H1 (cell line): ENCODE measurements around the gene PRR14L. TPM values are rescaled to one million over a fixed set of nuclear protein-coding genes. Genes with fewer than 3 reads are reported as not detected.

ENCODE experiments used
- CTCF ChIA-PET: fragments of 300-600 bp; sonication (Branson Sonifier 250); formaldehyde crosslinking; loops from one replicate; lab custom pipeline; 2021; ENCODE audit not compliant: partially characterized antibody; lab: Charles Lee
- POLR2A ChIA-PET: fragments of 300-600 bp; sonication (Branson Sonifier 250); formaldehyde crosslinking; loops from one replicate; lab custom pipeline; 2021; ENCODE audit warnings: inconsistent platforms; ENCODE audit not compliant: partially characterized antibody; lab: Charles Lee
- DNase-seq, 2 experiments: peaks; one replicate each; pipeline versions ENCODE4 v3.0.0 to v3.0.0-alpha.2; 2010 to 2022; ENCODE audit warnings: low spot score in 2 of 2, low read depth in 1 of 2, mixed read lengths in 1 of 2
- FAIRE-seq: peaks from 2 replicates; lab custom pipeline; 2011; peaks lifted over from hg19 to GRCh38; lab: Jason Lieb, UNC
- H2AFZ ChIP-seq: 2 replicates; pipeline ENCODE4 v1.8.1; 2012; ENCODE audit warnings: low read length, inconsistent platforms
- H2AK5ac ChIP-seq: 2 replicates; pipeline ENCODE4 v1.6.1; 2013; ENCODE audit warnings: low read depth, low read length
- H2BK120ac ChIP-seq: replicated peaks from 2 replicates; pipeline ENCODE3; 2013; ENCODE audit warnings: low read depth, low read length, inconsistent platforms
- H2BK12ac ChIP-seq: 2 replicates; pipeline ENCODE4 v1.6.1; 2013; ENCODE audit warnings: low read depth, low read length
- H2BK15ac ChIP-seq: 2 replicates; pipeline ENCODE4 v1.6.1; 2013; ENCODE audit warnings: low read length
- H2BK20ac ChIP-seq: 2 replicates; pipeline ENCODE4 v1.6.1; 2013; ENCODE audit warnings: low read length
- H2BK5ac ChIP-seq: 2 replicates; pipeline ENCODE4 v1.6.1; 2013; ENCODE audit warnings: low read depth, low read length
- H3K14ac ChIP-seq: 2 replicates; pipeline ENCODE4 v1.6.1; 2013; ENCODE audit warnings: inconsistent platforms; ENCODE audit not compliant: insufficient read length
- H3K18ac ChIP-seq: 2 replicates; pipeline ENCODE4 v1.6.1; 2013; ENCODE audit warnings: low read length; ENCODE audit errors: extremely low read depth
- H3K23ac ChIP-seq: 2 replicates; pipeline ENCODE4 v1.6.1; 2013; ENCODE audit warnings: inconsistent platforms; ENCODE audit not compliant: insufficient read length
- H3K23me2 ChIP-seq: 2 replicates; pipeline ENCODE4 v1.6.1; 2013; ENCODE audit warnings: low read depth, low read length
- H3K27ac ChIP-seq: 2 replicates; pipeline ENCODE4 v1.6.1; 2011; ENCODE audit warnings: low read depth, low read length, inconsistent platforms
- H3K27me3 ChIP-seq, 4 experiments: replicated peaks in 1 of 4; 1 replicate in 1 of 4; 2 replicates in 3 of 4; pipeline versions ENCODE4 v1.6.1 to v1.8.1; 2011 to 2013; ENCODE audit warnings: low read length in 3 of 4, mild to moderate bottlenecking in 3 of 4, inconsistent platforms in 2 of 4, mixed read lengths in 2 of 4, moderate library complexity in 1 of 4; ENCODE audit not compliant: control insufficient read depth in 3 of 4, insufficient read depth in 3 of 4; ENCODE audit errors: extremely low read depth in 1 of 4
- H3K36me3 ChIP-seq, 4 experiments: 2 replicates each; pipeline versions ENCODE4 v1.6.1 to v1.8.1; 2011 to 2013; ENCODE audit warnings: mild to moderate bottlenecking in 4 of 4, low read length in 3 of 4, moderate library complexity in 2 of 4, control low read depth in 1 of 4, inconsistent platforms in 1 of 4; ENCODE audit not compliant: insufficient read depth in 4 of 4, control insufficient read depth in 2 of 4
- H3K4ac ChIP-seq: replicated peaks from 2 replicates; pipeline ENCODE3; 2013; ENCODE audit warnings: low read length, low read depth, mixed read lengths, inconsistent platforms; ENCODE audit not compliant: insufficient read length
- H3K4me1 ChIP-seq, 4 experiments: replicated peaks in 1 of 4; 1 replicate in 1 of 4; 2 replicates in 3 of 4; pipeline versions ENCODE4 v1.6.1 to v1.8.1; 2011 to 2013; ENCODE audit warnings: low read length in 3 of 4, inconsistent platforms in 2 of 4, mixed read lengths in 1 of 4; ENCODE audit not compliant: insufficient read depth in 4 of 4, control insufficient read depth in 3 of 4
- H3K4me2 ChIP-seq, 2 experiments: 2 replicates each; pipeline versions ENCODE4 v1.6.1 to v1.8.1; 2011 to 2013; ENCODE audit warnings: low read depth in 2 of 2, low read length in 2 of 2, control low read depth in 1 of 2, inconsistent platforms in 1 of 2, mild to moderate bottlenecking in 1 of 2; ENCODE audit not compliant: insufficient read depth in 1 of 2
- H3K4me3 ChIP-seq, 4 experiments: fragments of 200-600, 300-600 bp in 1 of 4; sonication (generic), shearing (Covaris generic), sonication (Bioruptor Twin) in 1 of 4; 2 replicates each; pipeline versions ENCODE4 v1.5.1 to v1.8.1; 2011 to 2016; ENCODE audit warnings: low read length in 4 of 4, low read depth in 3 of 4, control low read depth in 2 of 4, inconsistent platforms in 2 of 4, mild to moderate bottlenecking in 2 of 4, mixed read lengths in 1 of 4, moderate library complexity in 1 of 4; ENCODE audit not compliant: insufficient read depth in 2 of 4; ENCODE audit errors: extremely low read depth in 1 of 4
- H3K56ac ChIP-seq: replicated peaks from 2 replicates; pipeline ENCODE3; 2013; ENCODE audit warnings: low read depth, mild to moderate bottlenecking, mixed read lengths, low read length, inconsistent platforms; ENCODE audit not compliant: insufficient read length
- H3K79me1 ChIP-seq: 2 replicates; pipeline ENCODE4 v1.6.1; 2013; ENCODE audit warnings: low read depth, low read length, control low read depth
- H3K79me2 ChIP-seq, 2 experiments: 2 replicates each; pipeline versions ENCODE4 v1.6.1 to v1.8.1; 2012 to 2013; ENCODE audit warnings: low read length in 2 of 2, mild to moderate bottlenecking in 2 of 2, inconsistent platforms in 1 of 2; ENCODE audit not compliant: insufficient read depth in 2 of 2, control insufficient read depth in 1 of 2
- H3K9ac ChIP-seq, 4 experiments: replicated peaks in 1 of 4; 1 replicate in 1 of 4; 2 replicates in 3 of 4; pipeline versions ENCODE4 v1.6.1 to v1.8.1; 2011 to 2013; ENCODE audit warnings: low read depth in 3 of 4, low read length in 3 of 4, control low read depth in 2 of 4, mild to moderate bottlenecking in 2 of 4, moderate library complexity in 2 of 4, inconsistent platforms in 1 of 4; ENCODE audit errors: extremely low read depth in 1 of 4
- H3K9me3 ChIP-seq, 2 experiments: 2 replicates each; pipeline versions ENCODE4 v1.6.1 to v1.8.1; 2012 to 2013; ENCODE audit warnings: mild to moderate bottlenecking in 2 of 2, moderate library complexity in 2 of 2, control low read depth in 1 of 2, inconsistent platforms in 1 of 2, low read depth in 1 of 2, low read length in 1 of 2, mixed read lengths in 1 of 2; ENCODE audit not compliant: insufficient read depth in 2 of 2
- H4K20me1 ChIP-seq, 2 experiments: replicated peaks in 1 of 2; 2 replicates each; pipeline versions ENCODE3 to v1.8.1; 2011 to 2013; ENCODE audit warnings: inconsistent platforms in 2 of 2, low read length in 2 of 2, mild to moderate bottlenecking in 1 of 2; ENCODE audit not compliant: insufficient read depth in 2 of 2, control insufficient read depth in 1 of 2
- H4K5ac ChIP-seq: 2 replicates; pipeline ENCODE4 v1.6.1; 2013; ENCODE audit warnings: low read length, low read depth, mixed read lengths, inconsistent platforms; ENCODE audit not compliant: insufficient read length
- H4K8ac ChIP-seq: 2 replicates; pipeline ENCODE4 v1.8.0; 2013; ENCODE audit warnings: mild to moderate bottlenecking, moderate library complexity, low read length, inconsistent platforms; ENCODE audit not compliant: insufficient read depth; ENCODE audit errors: extremely low read depth
- H4K91ac ChIP-seq: replicated peaks from 2 replicates; pipeline ENCODE3; 2013; ENCODE audit warnings: low read length, mixed read lengths, inconsistent platforms; ENCODE audit not compliant: insufficient read length
- BACH1 ChIP-seq: IDR thresholded peaks from 2 replicates; pipeline ENCODE4 v1.6.1; 2012; ENCODE audit warnings: low read length, improper control_type of control experiment
- CTCF ChIP-seq, 3 experiments: IDR thresholded peaks; 1 replicate in 2 of 3; 2 replicates in 1 of 3; pipeline versions ENCODE4 v1.5.1 to v1.6.1; 2011; ENCODE audit warnings: low read length in 3 of 3, mild to moderate bottlenecking in 3 of 3, inconsistent platforms in 2 of 3, low read depth in 1 of 3, moderate library complexity in 1 of 3; ENCODE audit not compliant: insufficient read depth in 1 of 3; ENCODE audit errors: control extremely low read depth in 1 of 3
- EP300 ChIP-seq, 2 experiments: IDR thresholded peaks; 1 replicate in 1 of 2; 2 replicates in 1 of 2; pipeline ENCODE4 v1.6.1; 2011 to 2012; ENCODE audit warnings: low read depth in 2 of 2, low read length in 2 of 2, mild to moderate bottlenecking in 2 of 2, borderline replicate concordance in 1 of 2, inconsistent platforms in 1 of 2, moderate library complexity in 1 of 2
- GABPA ChIP-seq: IDR thresholded peaks from 2 replicates; pipeline ENCODE4 v1.6.1; 2011; ENCODE audit warnings: mild to moderate bottlenecking, low read length, moderate library complexity, borderline replicate concordance; ENCODE audit not compliant: insufficient read depth
- JUND ChIP-seq: IDR thresholded peaks from 2 replicates; pipeline ENCODE4 v1.6.1; 2011; ENCODE audit warnings: mild to moderate bottlenecking, improper control_type of control experiment, low read length
- RBBP5 ChIP-seq: IDR thresholded peaks from 2 replicates; pipeline ENCODE4 v1.7.1; 2012; ENCODE audit warnings: low read depth, mild to moderate bottlenecking, inconsistent platforms, low read length, moderate library complexity, borderline replicate concordance
- RNF2 ChIP-seq: fragments of 200-900, 300-1000 bp; sonication (generic); IDR thresholded peaks from 2 replicates; pipeline ENCODE4 v1.7.1; 2016; ENCODE audit warnings: borderline replicate concordance, low read depth, mild to moderate bottlenecking, antibody characterized with exemption, low read length; ENCODE audit not compliant: poor library complexity, severe bottlenecking; ENCODE audit errors: missing control alignments
- SIX5 ChIP-seq: IDR thresholded peaks from 2 replicates; pipeline ENCODE4 v1.6.1; 2011; ENCODE audit warnings: mild to moderate bottlenecking, low read depth, low read length
- SP4 ChIP-seq: IDR thresholded peaks from 2 replicates; pipeline ENCODE4 v1.6.1; 2012; ENCODE audit warnings: low read length, inconsistent platforms
- TBP ChIP-seq: IDR thresholded peaks from 2 replicates; pipeline ENCODE4 v1.6.1; 2011; ENCODE audit warnings: low read depth, low read length, improper control_type of control experiment
- WGBS, 2 experiments: shearing (Covaris generic) in 1 of 2; methylation state at CpG; one replicate each; pipeline versions ENCODE4 v1.1.6 to v1.1.7; 2013 to 2015; ENCODE audit warnings: low lambda C conversion rate in 2 of 2, mixed read lengths in 2 of 2, inconsistent platforms in 1 of 2, low coverage in 1 of 2, missing lambda C conversion rate in 1 of 2; ENCODE audit not compliant: insufficient replicate concordance in 2 of 2, insufficient coverage in 1 of 2, insufficient read length in 1 of 2; ENCODE audit errors: extremely low coverage in 1 of 2, missing lambda C conversion rate in 1 of 2; 5-methylcytosine and 5-hydroxymethylcytosine counted together
- polyA plus RNA-seq, 7 experiments: library from polyadenylated mRNA; depleted of rRNA in 3 of 7; stranded (reverse) in 5 of 7; unstranded in 2 of 7; fragments of >200 nt in 5 of 7; fragments of 200-250 nt in 2 of 7; gene quantifications; 1 replicate in 5 of 7; 2 replicates in 1 of 7; 4 replicates in 1 of 7; pipeline versions ENCODE4 v1.2.1 to v1.2.3, GENCODE V29; 2011 to 2013; ENCODE audit warnings: missing spikeins in 2 of 7, mixed read lengths in 2 of 7
- total RNA-seq: library from RNA; stranded (reverse); fragmentation: NEBNext Ultra II Directional; extraction: Animal tissue kit (Norgen Biotek cat#: 25700); gene quantifications from 2 replicates; pipeline ENCODE4 v1.2.1, GENCODE V29; 2021

The PRR14L gene
- total and polyA plus RNA-seq, 2 of the 8 experiments (the other 6 are each of a cell fraction or from before 2014, with no cell fraction given): 26.5 to 98.6 TPM

- peaks cover 0 to 25% of the 10 kb centered on the region in 2 experiments; a peak in 2 of 4 replicates for H3K79me2 ChIP-seq
- no peak overlapping the region for H4K5ac ChIP-seq
- H4K8ac ChIP-seq: no peak overlapping the region
- no peak overlapping the region for H2BK15ac ChIP-seq
- H3K9ac ChIP-seq: no peak overlapping the region
- H3K36me3 ChIP-seq: peaks cover 3 to 25% (median 5%) of the 10 kb centered on the region in 4 experiments; a peak in 5 of 8 replicates
- H3K56ac ChIP-seq: no peak overlapping the region
- no peaks in the 10 kb centered on the region for H3K23me2 ChIP-seq
- H3K4me1 ChIP-seq: peaks cover 0 to 8% (median 4%) of the 10 kb centered on the region in 4 experiments; a peak in 4 of 7 replicates
- peaks cover 0 to 11% of the 10 kb centered on the region in 2 experiments for H4K20me1 ChIP-seq
- no peak overlapping the region for H2BK12ac ChIP-seq
- FAIRE-seq: no peak
- H3K4me3 ChIP-seq: no peak overlapping the region
- H3K79me1 ChIP-seq: peaks cover 4% of the 10 kb centered on the region; the same call in 1 of the 2 replicates
- H3K18ac ChIP-seq: no peak overlapping the region
- H2BK120ac ChIP-seq: no peak overlapping the region
- H3K4me2 ChIP-seq: peak overlapping the region in 1 of 2 experiments; percentile 5; a peak in 1 of 4 replicates
- H3K14ac ChIP-seq: no peak overlapping the region
- no peaks in the 10 kb centered on the region for H3K9me3 ChIP-seq
- no peak overlapping the region for H4K91ac ChIP-seq
- H2BK5ac ChIP-seq: no peak overlapping the region
- H2AFZ ChIP-seq: no peak overlapping the region
- H2BK20ac ChIP-seq: no peak overlapping the region
- no peak overlapping the region for H3K27ac ChIP-seq
- ChIA-PET CTCF (interaction anchor here (1.0 to 1.2 kb wide), 3 partner anchors 9 to 90 kb away, joined by 3 to 4 read pairs (median 3); no protein-coding TSS in a partner anchor), POLR2A (interaction anchor here (0.6 to 1.3 kb wide), 3 partner anchors 15 to 454 kb away, joined by 3 to 4 read pairs (median 3); partner anchors contain the start of gene PISD)
- no peak overlapping the region for H3K4ac ChIP-seq
- H3K27me3 ChIP-seq: no peaks in the 10 kb centered on the region
- no peak overlapping the region for H3K23ac ChIP-seq
- no peak for DNase-seq
- 98% methylated on average over 3 of the region's 3 CpGs; no CpG with 5 or more reads in 1 of the 2 experiments for WGBS, 2 experiments
- H2AK5ac ChIP-seq: no peak overlapping the region
- no peak for TF ChIP-seq EP300 (IDR thresholded peaks at IDR 0.05; ENCODE audit: borderline replicate concordance in 1 of 2, low read depth in 2 of 2, low read length in 2 of 2)
- TF ChIP-seq RNF2: no peak
- no peak for TF ChIP-seq CTCF (IDR thresholded peaks at IDR 0.05; ENCODE audit: control extremely low read depth in 1 of 3, insufficient read depth in 1 of 3, low read depth in 1 of 3, low read length in 3 of 3)
- no peak for TF ChIP-seq TBP
- no peak for TF ChIP-seq RBBP5
- TF ChIP-seq JUND: no peak
- no peak for TF ChIP-seq SP4
- no peak for TF ChIP-seq SIX5
- TF ChIP-seq GABPA: no peak
- no peak for TF ChIP-seq BACH1
Measured at GRCh38 chr22:31647066-31647465, 102.9 kb downstream of the PRR14L start.
